HEK293T (cell line): Measurements from ENCODE around the gene KRT84.

ENCODE experiments used
- ARNT ChIP-seq: fragments of 450-650 bp; IDR thresholded peaks from 2 replicates; pipeline ENCODE4 v1.6.1; 2017; ENCODE audit warnings: mild to moderate bottlenecking
- BHLHE40 ChIP-seq: fragments of 450-650 bp; IDR thresholded peaks from 2 replicates; pipeline ENCODE4 v1.6.1; 2016; ENCODE audit warnings: mild to moderate bottlenecking, moderate library complexity, borderline replicate concordance
- CTBP1 ChIP-seq: fragments of 450-650 bp; IDR thresholded peaks from 2 replicates; pipeline ENCODE4 v1.6.1; 2016; ENCODE audit warnings: borderline replicate concordance
- ELF4 ChIP-seq: fragments of 450-650 bp; IDR thresholded peaks from 2 replicates; pipeline ENCODE4 v1.6.1; 2017; ENCODE audit warnings: antibody characterized with exemption
- FOXM1 ChIP-seq: fragments of 450-650 bp; IDR thresholded peaks from 2 replicates; pipeline ENCODE4 v1.6.1; 2017; ENCODE audit warnings: mild to moderate bottlenecking, borderline replicate concordance
- LEF1 ChIP-seq: fragments of 450-650 bp; IDR thresholded peaks from 2 replicates; pipeline ENCODE4 v1.6.1; 2017; ENCODE audit warnings: mild to moderate bottlenecking, borderline replicate concordance
- NFRKB ChIP-seq: fragments of 450-650 bp; IDR thresholded peaks from 2 replicates; pipeline ENCODE4 v1.6.1; 2016; ENCODE audit warnings: mild to moderate bottlenecking, moderate library complexity
- SP1 ChIP-seq: fragments of 450-650 bp; IDR thresholded peaks from 2 replicates; pipeline ENCODE4 v1.6.1; 2017
- SUZ12 ChIP-seq: fragments of 450-650 bp; IDR thresholded peaks from 2 replicates; pipeline ENCODE4 v1.6.1; 2016; ENCODE audit warnings: mild to moderate bottlenecking
- TARDBP ChIP-seq: fragments of 450-650 bp; IDR thresholded peaks from 2 replicates; pipeline ENCODE4 v1.6.1; 2016
- ZNF384 ChIP-seq: fragments of 450-650 bp; IDR thresholded peaks from 2 replicates; pipeline ENCODE4 v1.6.1; 2016
- TF ChIP-seq, protein P1 (sequence below): fragments of 450-650 bp; IDR thresholded peaks from 2 replicates; pipeline ENCODE4 v1.6.1; 2016

DNA sequence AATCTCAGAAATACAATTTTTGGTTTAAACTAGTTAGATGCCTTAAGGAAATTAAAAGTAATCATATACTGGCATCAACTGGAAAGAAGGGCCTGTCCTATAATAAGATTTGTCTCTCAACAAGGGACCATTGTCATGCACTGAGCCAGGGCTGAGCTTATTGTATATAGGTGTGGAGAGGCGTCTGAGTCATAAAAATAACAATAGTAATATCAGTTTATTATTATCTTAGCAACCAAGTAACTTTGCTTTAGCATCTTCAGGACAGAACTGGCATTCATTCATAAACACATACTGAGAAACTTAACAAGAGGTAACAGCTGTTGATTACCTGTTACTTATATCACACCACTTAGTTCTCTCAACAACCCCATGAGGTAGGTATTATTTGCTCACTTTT is 41.6 kb upstream of the KRT84 start:
- TF ChIP-seq SP1 (no peak), LEF1 (no peak), CTBP1 (no peak), TARDBP (no peak), FOXM1 (no peak), ARNT (no peak), BHLHE40 (no peak), NFRKB (no peak), ZNF384 (no peak), ELF4 (no peak), SUZ12 (no peak)
- TF ChIP-seq, protein P1, sequence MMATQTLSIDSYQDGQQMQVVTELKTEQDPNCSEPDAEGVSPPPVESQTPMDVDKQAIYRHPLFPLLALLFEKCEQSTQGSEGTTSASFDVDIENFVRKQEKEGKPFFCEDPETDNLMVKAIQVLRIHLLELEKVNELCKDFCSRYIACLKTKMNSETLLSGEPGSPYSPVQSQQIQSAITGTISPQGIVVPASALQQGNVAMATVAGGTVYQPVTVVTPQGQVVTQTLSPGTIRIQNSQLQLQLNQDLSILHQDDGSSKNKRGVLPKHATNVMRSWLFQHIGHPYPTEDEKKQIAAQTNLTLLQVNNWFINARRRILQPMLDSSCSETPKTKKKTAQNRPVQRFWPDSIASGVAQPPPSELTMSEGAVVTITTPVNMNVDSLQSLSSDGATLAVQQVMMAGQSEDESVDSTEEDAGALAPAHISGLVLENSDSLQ: no peak
